B cell (primary cell): ENCODE measurements around the gene PNLDC1. TPM values are rescaled to one million over a fixed set of nuclear protein-coding genes. Genes with fewer than 3 reads are reported as not detected.

Experiments used
- ATAC-seq: fragments of 200-7000 bp; cut with Tn5 transposase; one replicate; pipeline ENCODE4 v1.10.0; 2021; ENCODE audit warnings: low read depth, mild to moderate bottlenecking, moderate number of reproducible peaks, moderate library complexity
- CTCF ChIA-PET: fragments of 350-600 bp; sonication (Branson Sonifier 250); formaldehyde crosslinking; loops from one replicate; lab custom pipeline; 2021; ENCODE audit warnings: antibody characterized with exemption, inconsistent platforms; lab: Charles Lee
- POLR2A ChIA-PET: fragments of 350-600 bp; sonication (Branson Sonifier 250); formaldehyde crosslinking; loops from one replicate; lab custom pipeline; 2021; ENCODE audit warnings: antibody characterized with exemption; lab: Charles Lee
- DNase-seq: peaks from one replicate; pipeline ENCODE4 v3.0.0; 2013
- H2AFZ ChIP-seq: 2 replicates; pipeline ENCODE4 v1.6.1; 2012; ENCODE audit warnings: mild to moderate bottlenecking, low read depth, low read length; ENCODE audit not compliant: insufficient read depth, poor library complexity, severe bottlenecking
- H3K27ac ChIP-seq, 2 donors: 1 replicate in 1 of 2; 2 replicates in 1 of 2; pipeline ENCODE4 v1.5.1; 2012 to 2013; ENCODE audit warnings: low read length in 2 of 2, mild to moderate bottlenecking in 2 of 2, moderate library complexity in 1 of 2
- H3K27me3 ChIP-seq, 4 experiments: fragments of 200-600 bp in 1 of 4; sonication (generic) in 1 of 4; replicated peaks in 1 of 4; 1 replicate in 2 of 4; 2 replicates in 2 of 4; pipeline versions ENCODE4 v1.6.1 to v1.7.0; 2013 to 2016; ENCODE audit warnings: low read length in 3 of 4, mild to moderate bottlenecking in 2 of 4, mixed read lengths in 1 of 4, moderate library complexity in 1 of 4; ENCODE audit not compliant: insufficient read depth in 4 of 4, control insufficient read depth in 3 of 4; ENCODE audit errors: control extremely low read depth in 1 of 4
- H3K36me3 ChIP-seq, 2 experiments: replicated peaks in 1 of 2; 1 replicate in 1 of 2; 2 replicates in 1 of 2; pipeline versions ENCODE4 v1.6.1 to v1.7.1; 2013; ENCODE audit warnings: low read length in 1 of 2; ENCODE audit not compliant: insufficient read depth in 2 of 2, control insufficient read depth in 1 of 2; ENCODE audit errors: control extremely low read depth in 1 of 2, extremely low read depth in 1 of 2
- H3K4me1 ChIP-seq, 2 donors: fragments of 200-600 bp in 1 of 2; sonication (generic) in 1 of 2; 1 replicate in 1 of 2; 2 replicates in 1 of 2; pipeline versions ENCODE4 v1.5.1 to v1.6.1; 2013 to 2017; ENCODE audit warnings: low read length in 2 of 2; ENCODE audit not compliant: control insufficient read depth in 2 of 2, insufficient read depth in 2 of 2
- H3K4me2 ChIP-seq: replicated peaks from 2 replicates; pipeline ENCODE3; 2012; ENCODE audit warnings: mild to moderate bottlenecking, low read depth, low read length; ENCODE audit not compliant: poor library complexity, severe bottlenecking
- H3K4me3 ChIP-seq, 5 experiments: fragments of 200-600 bp in 1 of 5; sonication (generic) in 1 of 5; 1 replicate in 3 of 5; 2 replicates in 2 of 5; pipeline versions ENCODE4 v1.5.1 to v1.7.0; 2011 to 2016; ENCODE audit warnings: low read length in 4 of 5, mild to moderate bottlenecking in 4 of 5, low read depth in 2 of 5, control low read depth in 1 of 5, moderate library complexity in 1 of 5; ENCODE audit not compliant: insufficient read depth in 1 of 5; ENCODE audit errors: control extremely low read depth in 1 of 5, extremely low read depth in 1 of 5
- H3K79me2 ChIP-seq: fragments of 200-600 bp; sonication (generic); one replicate; pipeline ENCODE4 v1.6.0; 2016; ENCODE audit warnings: low read length; ENCODE audit not compliant: control insufficient read depth, insufficient read depth
- H3K9ac ChIP-seq: fragments of 200-600 bp; sonication (generic); 2 replicates; pipeline ENCODE4 v1.6.1; 2017; ENCODE audit warnings: mild to moderate bottlenecking, low read length, moderate library complexity
- H3K9me3 ChIP-seq, 3 donors: one replicate each; pipeline versions ENCODE4 v1.6.1 to v1.7.1; 2013; ENCODE audit warnings: low read length in 2 of 3; ENCODE audit not compliant: control insufficient read depth in 2 of 3, insufficient read depth in 1 of 3; ENCODE audit errors: control extremely low read depth in 1 of 3
- H4K20me1 ChIP-seq: 2 replicates; pipeline ENCODE4 v1.6.0; 2012; ENCODE audit warnings: mild to moderate bottlenecking, low read length; ENCODE audit not compliant: insufficient read depth, control insufficient read depth, poor library complexity, severe bottlenecking
- H3K27ac Mint-ChIP-seq: one replicate; pipeline ENCODE4 v1.8.0; 2021; ENCODE audit warnings: mixed read lengths
- H3K27me3 Mint-ChIP-seq: one replicate; pipeline ENCODE4 v1.8.0; 2021; ENCODE audit warnings: mixed read lengths
- H3K4me1 Mint-ChIP-seq: one replicate; pipeline ENCODE4 v1.8.0; 2021; ENCODE audit warnings: mixed read lengths
- H3K4me3 Mint-ChIP-seq: one replicate; pipeline ENCODE4 v1.8.0; 2021; ENCODE audit warnings: mixed read lengths
- H3K9me3 Mint-ChIP-seq: one replicate; pipeline ENCODE4 v1.8.0; 2022; ENCODE audit warnings: mixed read lengths; ENCODE audit not compliant: insufficient read depth
- EZH2 ChIP-seq: IDR thresholded peaks from 2 replicates; pipeline ENCODE4 v1.6.1; 2012; ENCODE audit warnings: borderline replicate concordance, low read depth, mild to moderate bottlenecking, moderate library complexity, low read length; ENCODE audit not compliant: insufficient read depth, poor library complexity, severe bottlenecking
- WGBS: methylation state at CpG from one replicate; pipeline ENCODE4 v1.1.5; 2013; ENCODE audit warnings: missing lambda C conversion rate; ENCODE audit not compliant: insufficient coverage; 5-methylcytosine and 5-hydroxymethylcytosine counted together
- intact Hi-C: fragments of 100-400 bp; cut with micrococcal nuclease; formaldehyde crosslinking; loops from one replicate; pipeline ENCODE4 v1.10.0; 2022
- polyA plus RNA-seq: library from polyadenylated mRNA; depleted of rRNA; stranded (reverse); fragments of >200 nt; gene quantifications from 2 replicates; pipeline ENCODE4 v1.2.3, GENCODE V29; 2012
- total RNA-seq, 2 donors: library from RNA; stranded (reverse); fragments of 120-200 nt in 1 of 2; gene quantifications; 1 replicate in 1 of 2; 2 replicates in 1 of 2; pipeline versions ENCODE4 v1.2.3 to v1.2.4, GENCODE V29; 2013 to 2022
- TF ChIP-seq, protein P1 (sequence below): fragments of 200-600 bp; IDR thresholded peaks from one replicate; pipeline ENCODE4 v1.8.0; 2022; ENCODE audit warnings: antibody characterized with exemption, mild to moderate bottlenecking

PNLDC1 gene
- total and polyA plus RNA-seq, 2 donors (not counting 1 experiment from before 2014, with no cell fraction given), result 0.13 to 0.71 TPM

DNA sequence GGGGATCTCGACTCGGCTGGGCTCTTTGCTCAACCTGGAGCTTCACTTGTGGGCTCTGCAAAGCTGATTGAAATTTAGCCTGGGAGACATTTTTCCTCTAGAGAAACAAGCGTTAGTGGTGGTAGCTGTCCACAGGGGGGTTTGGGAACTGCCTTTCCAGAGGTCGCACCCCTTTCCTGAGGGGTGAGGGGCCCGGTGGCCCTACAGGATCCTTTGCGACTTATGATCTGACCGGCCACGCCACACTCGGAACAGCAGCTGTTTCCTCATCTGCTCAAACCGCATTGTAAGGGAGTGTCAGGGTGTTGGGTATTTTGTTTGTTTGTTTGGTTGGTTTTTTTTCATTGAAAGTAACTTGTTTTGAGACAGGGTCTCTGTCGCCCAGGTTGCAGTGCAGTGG is 21.0 kb downstream of the PNLDC1 start:
- peak overlapping the region; percentile 87 for H3K4me3 Mint-ChIP-seq
- Histone ChIP-seq H3K27me3 (no peaks in the 10 kb centered on the region), H4K20me1 (no peaks in the 10 kb centered on the region), H2AFZ (peak overlapping the region; percentile 81), H3K9me3 (peaks cover 0 to 7% (median 0%) of the 10 kb centered on the region in 3 donors), H3K4me3 (no peak overlapping the region), H3K9ac (no peak overlapping the region), H3K4me2 (peak overlapping the region; percentile 74), H3K36me3 (no peaks in the 10 kb centered on the region), H3K27ac (no peak overlapping the region), H3K79me2 (no peaks in the 10 kb centered on the region), H3K4me1 (peaks cover 18 to 23% of the 10 kb centered on the region in 2 donors)
- intact Hi-C loops, result no loop called here
- peaks cover 21% of the 10 kb centered on the region for H3K4me1 Mint-ChIP-seq
- WGBS, result 18% methylated on average over 10 of the region's 11 CpGs
- H3K27me3 Mint-ChIP-seq, result no peaks in the 10 kb centered on the region
- no peak for ATAC-seq
- H3K9me3 Mint-ChIP-seq, result peaks cover 3% of the 10 kb centered on the region
- POLR2A ChIA-PET, result no interaction called here
- DNase-seq, result no peak
- no peak for TF ChIP-seq EZH2
- TF ChIP-seq, protein P1, sequence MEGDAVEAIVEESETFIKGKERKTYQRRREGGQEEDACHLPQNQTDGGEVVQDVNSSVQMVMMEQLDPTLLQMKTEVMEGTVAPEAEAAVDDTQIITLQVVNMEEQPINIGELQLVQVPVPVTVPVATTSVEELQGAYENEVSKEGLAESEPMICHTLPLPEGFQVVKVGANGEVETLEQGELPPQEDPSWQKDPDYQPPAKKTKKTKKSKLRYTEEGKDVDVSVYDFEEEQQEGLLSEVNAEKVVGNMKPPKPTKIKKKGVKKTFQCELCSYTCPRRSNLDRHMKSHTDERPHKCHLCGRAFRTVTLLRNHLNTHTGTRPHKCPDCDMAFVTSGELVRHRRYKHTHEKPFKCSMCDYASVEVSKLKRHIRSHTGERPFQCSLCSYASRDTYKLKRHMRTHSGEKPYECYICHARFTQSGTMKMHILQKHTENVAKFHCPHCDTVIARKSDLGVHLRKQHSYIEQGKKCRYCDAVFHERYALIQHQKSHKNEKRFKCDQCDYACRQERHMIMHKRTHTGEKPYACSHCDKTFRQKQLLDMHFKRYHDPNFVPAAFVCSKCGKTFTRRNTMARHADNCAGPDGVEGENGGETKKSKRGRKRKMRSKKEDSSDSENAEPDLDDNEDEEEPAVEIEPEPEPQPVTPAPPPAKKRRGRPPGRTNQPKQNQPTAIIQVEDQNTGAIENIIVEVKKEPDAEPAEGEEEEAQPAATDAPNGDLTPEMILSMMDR, result no peak
- CTCF ChIA-PET, result no interaction called here
- H3K27ac Mint-ChIP-seq, result no peak overlapping the region

DNA sequence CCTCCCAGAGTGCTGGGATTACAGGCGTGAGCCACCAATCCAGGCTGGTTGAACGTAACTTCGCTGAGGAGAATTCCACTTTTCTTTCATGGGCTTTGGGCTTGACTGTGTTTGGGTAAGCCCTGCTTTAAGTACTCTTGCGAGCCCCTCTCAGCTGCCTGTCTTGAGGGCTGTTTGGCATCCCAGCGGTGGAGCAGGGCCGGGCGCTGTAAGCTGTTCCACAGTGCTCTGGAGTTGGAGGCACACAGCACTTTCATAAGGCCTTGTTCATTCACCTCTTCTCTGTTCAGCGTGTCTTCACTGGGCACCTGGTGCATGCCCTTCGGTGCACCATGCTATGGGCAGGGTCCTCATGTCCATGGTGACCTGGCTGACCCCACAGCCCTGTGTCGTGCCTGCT is 21.6 kb downstream of the PNLDC1 start:
- Mint-ChIP-seq H3K9me3 (peaks cover 3% of the 10 kb centered on the region), H3K27me3 (no peaks in the 10 kb centered on the region), H3K4me1 (peaks cover 21% of the 10 kb centered on the region), H3K27ac (no peak overlapping the region), H3K4me3 (no peak overlapping the region)
- Histone ChIP-seq H3K4me3 (no peak overlapping the region), H3K27ac (no peak overlapping the region), H3K4me1 (peaks cover 18 to 23% of the 10 kb centered on the region in 2 donors), H2AFZ (no peak overlapping the region), H3K9ac (no peak overlapping the region), H3K36me3 (no peaks in the 10 kb centered on the region), H4K20me1 (no peaks in the 10 kb centered on the region), H3K27me3 (no peaks in the 10 kb centered on the region), H3K79me2 (no peaks in the 10 kb centered on the region), H3K9me3 (peaks cover 0 to 7% (median 0%) of the 10 kb centered on the region in 3 donors), H3K4me2 (no peak overlapping the region)
- POLR2A ChIA-PET, result no interaction called here
- ATAC-seq, result no peak
- intact Hi-C loops, result no loop called here
- DNase-seq, result no peak
- 93% methylated on average over 10 of the region's 10 CpGs for WGBS
- TF ChIP-seq, protein P1, result no peak
- TF ChIP-seq EZH2, result no peak
- CTCF ChIA-PET, result no interaction called here
